ENCODE measurements around the gene TMEM45A.

- TF ChIP-seq, protein P1, sequence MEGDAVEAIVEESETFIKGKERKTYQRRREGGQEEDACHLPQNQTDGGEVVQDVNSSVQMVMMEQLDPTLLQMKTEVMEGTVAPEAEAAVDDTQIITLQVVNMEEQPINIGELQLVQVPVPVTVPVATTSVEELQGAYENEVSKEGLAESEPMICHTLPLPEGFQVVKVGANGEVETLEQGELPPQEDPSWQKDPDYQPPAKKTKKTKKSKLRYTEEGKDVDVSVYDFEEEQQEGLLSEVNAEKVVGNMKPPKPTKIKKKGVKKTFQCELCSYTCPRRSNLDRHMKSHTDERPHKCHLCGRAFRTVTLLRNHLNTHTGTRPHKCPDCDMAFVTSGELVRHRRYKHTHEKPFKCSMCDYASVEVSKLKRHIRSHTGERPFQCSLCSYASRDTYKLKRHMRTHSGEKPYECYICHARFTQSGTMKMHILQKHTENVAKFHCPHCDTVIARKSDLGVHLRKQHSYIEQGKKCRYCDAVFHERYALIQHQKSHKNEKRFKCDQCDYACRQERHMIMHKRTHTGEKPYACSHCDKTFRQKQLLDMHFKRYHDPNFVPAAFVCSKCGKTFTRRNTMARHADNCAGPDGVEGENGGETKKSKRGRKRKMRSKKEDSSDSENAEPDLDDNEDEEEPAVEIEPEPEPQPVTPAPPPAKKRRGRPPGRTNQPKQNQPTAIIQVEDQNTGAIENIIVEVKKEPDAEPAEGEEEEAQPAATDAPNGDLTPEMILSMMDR (IDR thresholded peaks at IDR 0.05): no peak
- TF ChIP-seq EP300 (IDR thresholded peaks at IDR 0.05): no peak
- no peak for TF ChIP-seq POLR2A (IDR thresholded peaks at IDR 0.05)
Measured at GRCh38 chr3:100535610-100535943, 43.2 kb downstream of the TMEM45A start.
